Measurements from ENCODE around the gene SCD5. TPM values are rescaled to one million over a fixed set of nuclear protein-coding genes. Genes with fewer than 3 reads are reported as not detected.
"Not testable (repeated sequence)": the region's sequence is repeated elsewhere in the genome, so short reads cannot be mapped to it uniquely, and the experiment has no call there.

Gene SCD5
- total RNA-seq, 1 donor from 2014 or later = 61.7 TPM

- Histone ChIP-seq H2AFZ (ENCODE audit: low read depth, low read length) (no peak overlapping the region), H3K4me2 (ENCODE audit: low read length) (no peak overlapping the region), H3K9ac (ENCODE audit: low read length) (no peak overlapping the region), H3K27ac (ENCODE audit: low read depth, low read length) (no peak overlapping the region), H3K4me1 (ENCODE audit: insufficient read depth, low read length) (peaks cover 6% of the 10 kb centered on the region), H3K9me3 (ENCODE audit: insufficient read depth, low read depth, low read length) (no peaks in the 10 kb centered on the region), H3K79me2 (ENCODE audit: insufficient read depth, low read length) (no peaks in the 10 kb centered on the region), H3K4me3 (ENCODE audit: insufficient read depth, low read depth, low read length) (no peak overlapping the region), H4K20me1 (ENCODE audit: insufficient read depth, low read length) (peaks cover 29% of the 10 kb centered on the region), H3K36me3 (ENCODE audit: insufficient read depth, low read length) (peaks cover 52% of the 10 kb centered on the region), H3K27me3 (ENCODE audit: insufficient read depth, low read length) (no peaks in the 10 kb centered on the region)
- Mint-ChIP-seq H3K9me3 (ENCODE audit: unreplicated experiment) (no peaks in the 10 kb centered on the region), H3K27me3 (ENCODE audit: low read depth, unreplicated experiment) (no peaks in the 10 kb centered on the region), H3K36me3 (ENCODE audit: low read depth, unreplicated experiment) (peaks cover 22% of the 10 kb centered on the region), H3K4me3 (ENCODE audit: unreplicated experiment) (no peak overlapping the region), H3K4me1 (ENCODE audit: low read depth, unreplicated experiment) (peaks cover 23% of the 10 kb centered on the region), H3K27ac (ENCODE audit: unreplicated experiment) (no peak overlapping the region)
- DNase-seq (ENCODE audit: low read depth) (no peak), FAIRE-seq (no peak)
- TF ChIP-seq, protein P1, sequence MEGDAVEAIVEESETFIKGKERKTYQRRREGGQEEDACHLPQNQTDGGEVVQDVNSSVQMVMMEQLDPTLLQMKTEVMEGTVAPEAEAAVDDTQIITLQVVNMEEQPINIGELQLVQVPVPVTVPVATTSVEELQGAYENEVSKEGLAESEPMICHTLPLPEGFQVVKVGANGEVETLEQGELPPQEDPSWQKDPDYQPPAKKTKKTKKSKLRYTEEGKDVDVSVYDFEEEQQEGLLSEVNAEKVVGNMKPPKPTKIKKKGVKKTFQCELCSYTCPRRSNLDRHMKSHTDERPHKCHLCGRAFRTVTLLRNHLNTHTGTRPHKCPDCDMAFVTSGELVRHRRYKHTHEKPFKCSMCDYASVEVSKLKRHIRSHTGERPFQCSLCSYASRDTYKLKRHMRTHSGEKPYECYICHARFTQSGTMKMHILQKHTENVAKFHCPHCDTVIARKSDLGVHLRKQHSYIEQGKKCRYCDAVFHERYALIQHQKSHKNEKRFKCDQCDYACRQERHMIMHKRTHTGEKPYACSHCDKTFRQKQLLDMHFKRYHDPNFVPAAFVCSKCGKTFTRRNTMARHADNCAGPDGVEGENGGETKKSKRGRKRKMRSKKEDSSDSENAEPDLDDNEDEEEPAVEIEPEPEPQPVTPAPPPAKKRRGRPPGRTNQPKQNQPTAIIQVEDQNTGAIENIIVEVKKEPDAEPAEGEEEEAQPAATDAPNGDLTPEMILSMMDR (IDR thresholded peaks at IDR 0.05; ENCODE audit: insufficient read depth, low read depth, low read length) = no peak
- TF ChIP-seq EZH2 (IDR thresholded peaks at IDR 0.05; ENCODE audit: insufficient read depth, low read length) = no peak
Measured at GRCh38 chr4:82818664-82819662, 20.4 kb upstream of the SCD5 start.

GRCh38 chr4:82816874-82817273 is 18.3 kb upstream of the SCD5 start:
- not testable (repeated sequence) for H3K27me3 ChIP-seq (ENCODE audit: insufficient read depth, low read length); FAIRE-seq; H3K9me3 Mint-ChIP-seq (ENCODE audit: unreplicated experiment); H3K4me3 Mint-ChIP-seq (ENCODE audit: unreplicated experiment); H3K4me1 ChIP-seq (ENCODE audit: insufficient read depth, low read length); H3K27ac Mint-ChIP-seq (ENCODE audit: unreplicated experiment); H3K27ac ChIP-seq (ENCODE audit: low read depth, low read length); H3K4me3 ChIP-seq (ENCODE audit: insufficient read depth, low read depth, low read length); H2AFZ ChIP-seq (ENCODE audit: low read depth, low read length); H3K4me2 ChIP-seq (ENCODE audit: low read length); H3K27me3 Mint-ChIP-seq (ENCODE audit: low read depth, unreplicated experiment); H3K9ac ChIP-seq (ENCODE audit: low read length); H3K9me3 ChIP-seq (ENCODE audit: insufficient read depth, low read depth, low read length); H3K79me2 ChIP-seq (ENCODE audit: insufficient read depth, low read length); DNase-seq (ENCODE audit: low read depth)
- Histone ChIP-seq H4K20me1 (ENCODE audit: insufficient read depth, low read length) (peaks cover 12% of the 10 kb centered on the region), H3K36me3 (ENCODE audit: insufficient read depth, low read length) (peaks cover 38% of the 10 kb centered on the region)
- Mint-ChIP-seq H3K36me3 (ENCODE audit: low read depth, unreplicated experiment) (peaks cover 17% of the 10 kb centered on the region), H3K4me1 (ENCODE audit: low read depth, unreplicated experiment) (peaks cover 20% of the 10 kb centered on the region)

GRCh38 chr4:82814034-82814433 is 15.4 kb upstream of the SCD5 start:
- no peak overlapping the region for H3K27ac ChIP-seq (ENCODE audit: low read depth, low read length)

More at GRCh38 chr4:82814034-82814433, 15.4 kb upstream of the SCD5 start:
- H3K9me3 Mint-ChIP-seq (ENCODE audit: unreplicated experiment) = no peaks in the 10 kb centered on the region
- Histone ChIP-seq H3K27me3 (ENCODE audit: insufficient read depth, low read length) (no peaks in the 10 kb centered on the region), H2AFZ (ENCODE audit: low read depth, low read length) (no peak overlapping the region), H3K36me3 (ENCODE audit: insufficient read depth, low read length) (peaks cover 14% of the 10 kb centered on the region), H3K4me2 (ENCODE audit: low read length) (no peak overlapping the region), H3K9me3 (ENCODE audit: insufficient read depth, low read depth, low read length) (no peaks in the 10 kb centered on the region), H3K4me3 (ENCODE audit: insufficient read depth, low read depth, low read length) (no peak overlapping the region), H3K9ac (ENCODE audit: low read length) (no peak overlapping the region), H3K79me2 (ENCODE audit: insufficient read depth, low read length) (no peaks in the 10 kb centered on the region), H4K20me1 (ENCODE audit: insufficient read depth, low read length) (peaks cover 9% of the 10 kb centered on the region), H3K4me1 (ENCODE audit: insufficient read depth, low read length) (no peaks in the 10 kb centered on the region)
- H3K4me3 Mint-ChIP-seq (ENCODE audit: unreplicated experiment) = no peak overlapping the region
- H3K27me3 Mint-ChIP-seq (ENCODE audit: low read depth, unreplicated experiment) = no peaks in the 10 kb centered on the region
- H3K27ac Mint-ChIP-seq (ENCODE audit: unreplicated experiment) = no peak overlapping the region
- H3K36me3 Mint-ChIP-seq (ENCODE audit: low read depth, unreplicated experiment) = peaks cover 9% of the 10 kb centered on the region
- DNase-seq (ENCODE audit: low read depth) = no peak
- H3K4me1 Mint-ChIP-seq (ENCODE audit: low read depth, unreplicated experiment) = peaks cover 13% of the 10 kb centered on the region
- TF ChIP-seq, protein P1 (IDR thresholded peaks at IDR 0.05; ENCODE audit: insufficient read depth, low read depth, low read length) = no peak
- TF ChIP-seq EZH2 (IDR thresholded peaks at IDR 0.05; ENCODE audit: insufficient read depth, low read length) = no peak
- FAIRE-seq = no peak

All from astrocyte (in vitro differentiated cells and primary cell).